Stimulated activated naive CD4-positive, alpha-beta T cell (primary cell): ENCODE measurements around the gene SNX22.
A peak's percentile ranks its signal among the peaks of the same experiment; 100 is the strongest.
"Not testable (repeated sequence)": the region's sequence is repeated elsewhere in the genome, so short reads cannot be mapped to it uniquely, and the experiment has no call there.

Source experiments
- DNase-seq, 6 experiments: peaks; one replicate each; lab custom pipeline; 2025; lab: John Stamatoyannopoulos, UW

Gene SNX22

DNA sequence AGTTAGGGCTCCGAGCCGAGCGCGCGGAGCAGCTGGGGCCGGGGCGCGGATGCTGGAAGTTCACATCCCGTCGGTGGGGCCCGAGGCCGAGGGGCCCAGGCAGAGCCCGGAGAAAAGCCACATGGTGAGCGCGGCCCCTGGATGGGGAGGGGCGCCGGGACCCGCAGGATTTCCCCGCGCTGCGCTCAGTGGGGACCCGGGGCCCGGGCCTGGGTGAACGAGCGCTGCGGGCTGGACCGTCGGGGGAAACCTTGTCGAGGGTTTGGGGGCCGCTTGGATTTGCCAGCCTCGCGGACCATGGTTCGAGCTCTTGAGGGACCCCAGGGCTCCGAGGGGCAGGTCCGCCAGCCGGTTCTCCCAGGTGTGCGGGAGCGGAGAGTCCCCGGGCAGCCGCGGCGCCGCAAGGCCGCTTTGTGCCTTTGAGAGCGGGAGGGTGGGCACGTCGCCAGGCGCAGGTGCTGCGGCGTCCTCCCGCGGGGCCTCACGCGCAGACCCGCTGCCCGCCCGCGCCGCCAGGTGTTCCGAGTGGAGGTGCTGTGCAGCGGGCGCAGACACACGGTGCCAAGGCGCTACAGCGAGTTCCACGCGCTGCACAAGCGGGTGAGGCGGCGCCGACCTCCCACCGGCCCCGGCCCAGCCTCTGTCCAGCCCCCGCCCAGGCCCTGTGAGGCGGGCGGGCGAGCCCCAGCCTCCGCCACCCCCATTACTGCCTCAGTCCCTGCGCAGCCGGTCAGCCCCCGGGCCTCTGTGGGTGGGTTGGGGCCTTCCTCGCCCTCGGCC is at the start of gene SNX22:
Gene SNX22 (plus strand): TSS at position 5 of the 780 bp plus-strand sequence. CDS start 45 bp downstream, at position 50.
- peak in 5 of 6 experiments; percentile 5 to 40 (median 25) for DNase-seq

- no peak for DNase-seq
Measured at GRCh38 chr15:64102497-64102896, 49.0 kb upstream of the SNX22 start.

GRCh38 chr15:64105113-64105704 is 46.3 kb upstream of the SNX22 start:
- DNase-seq, result no peak

DNA sequence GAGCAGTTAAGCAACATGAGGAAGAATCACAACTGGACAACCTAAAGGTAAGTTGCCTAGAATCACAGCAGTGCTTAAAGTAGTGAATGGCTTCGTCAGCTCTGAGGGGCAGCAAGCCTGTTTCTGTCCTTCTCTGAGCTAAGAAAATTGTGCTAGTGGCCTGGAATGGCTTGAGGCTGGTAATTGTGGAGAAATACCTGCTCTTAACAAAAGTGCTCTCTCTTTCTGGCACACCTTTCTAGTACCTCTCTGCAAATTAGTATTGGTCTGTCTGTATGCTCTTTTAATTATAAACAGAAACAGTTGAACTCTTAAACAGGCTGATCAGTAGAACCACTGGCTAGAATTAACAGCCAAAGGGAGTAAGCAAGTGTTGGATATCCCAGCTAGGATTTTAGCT is 44.2 kb upstream of the SNX22 start:
- DNase-seq, result no peak

DNA sequence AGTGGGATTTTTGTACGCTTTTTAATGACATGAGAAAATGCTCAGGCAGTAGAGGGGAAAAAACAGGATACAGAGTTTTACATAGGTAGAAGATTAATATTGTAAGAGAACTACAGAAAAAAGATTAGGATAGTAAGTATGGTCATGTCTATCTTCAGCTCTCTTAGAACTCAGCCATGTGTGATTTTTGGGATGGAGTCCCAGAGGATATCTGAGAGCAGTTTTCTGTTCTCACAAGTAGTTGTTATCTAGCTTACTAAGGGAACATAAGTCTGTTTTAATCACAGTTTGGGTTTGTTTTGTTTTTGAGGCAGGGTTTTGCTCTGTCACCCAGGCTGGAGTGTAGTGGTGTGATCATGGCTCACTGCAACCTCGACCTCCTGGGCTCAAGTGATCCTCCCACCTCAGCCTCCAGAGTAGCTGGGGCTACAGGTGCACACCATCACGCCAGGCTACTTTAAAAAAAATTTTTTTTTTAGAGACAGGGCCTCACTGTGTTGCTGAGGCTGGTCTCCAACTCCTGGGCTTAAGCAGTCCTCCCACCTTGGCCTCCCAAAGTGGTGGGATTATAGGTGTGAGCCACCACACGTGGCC is 41.3 kb upstream of the SNX22 start:
- not testable (repeated sequence) for DNase-seq

DNA sequence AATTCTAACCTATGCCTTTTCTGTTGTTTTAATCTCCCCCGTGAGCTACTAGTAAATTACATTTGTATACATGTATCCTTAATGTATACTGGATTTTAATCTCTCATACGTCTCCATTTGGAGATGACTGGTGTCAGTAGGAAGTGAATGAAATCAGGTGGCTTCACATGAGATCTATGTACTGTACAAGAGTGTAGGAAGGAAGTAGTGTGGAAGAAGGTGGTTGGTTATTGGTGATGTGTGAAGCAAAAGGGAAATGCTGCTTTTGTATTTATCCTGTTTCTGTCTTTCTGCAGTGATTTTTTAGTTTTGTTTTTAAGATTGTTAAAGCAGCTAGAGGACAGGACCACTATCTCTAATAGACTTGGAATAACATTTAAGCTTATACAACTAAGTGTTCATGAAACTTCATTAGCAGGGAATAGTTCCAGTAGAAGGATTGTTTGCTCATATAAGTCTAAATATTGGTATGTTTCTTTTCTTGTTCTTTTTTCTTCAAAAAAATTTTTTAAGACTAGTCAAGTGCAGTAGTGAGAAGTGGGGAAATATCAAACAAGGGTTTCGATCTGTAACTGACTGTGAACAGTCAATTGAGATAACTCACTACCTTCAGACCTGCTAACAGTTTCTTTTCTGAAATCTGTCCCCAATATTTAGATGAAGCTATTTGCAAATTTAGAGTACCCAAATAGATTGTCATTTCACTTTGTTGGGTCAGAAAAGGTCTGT is 40.4 kb upstream of the SNX22 start:
- DNase-seq, result peak in 1 of 6 experiments; percentile 5

DNA sequence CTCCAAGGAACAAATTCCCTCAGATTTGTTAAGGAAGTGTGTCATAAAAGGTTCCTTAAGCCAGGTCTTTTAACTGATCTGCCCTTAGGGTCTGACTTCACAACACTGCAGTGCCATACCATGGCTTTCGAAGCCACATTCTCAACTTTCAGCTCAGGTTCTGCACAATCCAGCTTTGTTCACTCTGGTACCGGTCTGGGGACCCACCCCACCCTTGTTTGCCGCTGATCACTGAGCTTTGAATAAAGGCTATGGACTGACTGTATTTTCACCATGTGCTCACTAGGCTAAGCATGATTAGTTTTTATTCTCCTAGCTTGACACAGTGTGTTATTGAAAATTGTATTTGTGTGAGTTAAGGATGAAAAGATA is 39.9 kb upstream of the SNX22 start:
- DNase-seq, result no peak

DNA sequence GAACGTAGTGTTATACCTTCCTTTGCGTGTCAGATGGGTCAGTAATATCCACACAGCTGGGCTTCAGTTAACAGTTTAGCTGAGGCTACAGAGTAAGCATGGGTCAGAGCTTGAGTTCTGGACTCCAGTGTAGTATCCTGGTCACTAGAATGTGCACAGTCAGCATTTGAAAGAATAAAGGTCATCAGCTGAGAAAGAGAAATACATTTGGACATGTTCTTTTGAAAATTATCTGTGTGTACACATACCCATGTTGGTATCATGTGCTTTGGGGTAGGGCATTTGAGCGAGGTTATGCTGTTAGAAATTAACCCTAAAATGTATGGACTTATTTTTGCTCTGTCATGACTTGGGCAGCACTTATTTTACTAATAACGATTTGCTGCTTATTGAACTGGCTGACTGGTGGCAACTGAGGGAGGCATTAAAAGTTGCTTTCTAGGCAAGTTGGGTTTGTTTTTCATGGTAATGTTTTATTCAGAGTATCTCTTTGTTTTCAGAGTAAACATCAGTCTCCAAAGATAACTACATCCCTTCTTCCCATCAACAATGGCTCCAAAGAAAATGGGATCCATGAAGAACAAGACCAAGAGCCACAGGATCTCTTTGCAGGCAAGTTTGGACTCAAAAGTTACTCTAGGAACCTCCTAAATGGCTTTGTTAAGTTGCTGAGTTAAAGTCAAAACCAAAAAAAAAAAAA is 39.3 kb upstream of the SNX22 start:
- DNase-seq, result no peak

DNA sequence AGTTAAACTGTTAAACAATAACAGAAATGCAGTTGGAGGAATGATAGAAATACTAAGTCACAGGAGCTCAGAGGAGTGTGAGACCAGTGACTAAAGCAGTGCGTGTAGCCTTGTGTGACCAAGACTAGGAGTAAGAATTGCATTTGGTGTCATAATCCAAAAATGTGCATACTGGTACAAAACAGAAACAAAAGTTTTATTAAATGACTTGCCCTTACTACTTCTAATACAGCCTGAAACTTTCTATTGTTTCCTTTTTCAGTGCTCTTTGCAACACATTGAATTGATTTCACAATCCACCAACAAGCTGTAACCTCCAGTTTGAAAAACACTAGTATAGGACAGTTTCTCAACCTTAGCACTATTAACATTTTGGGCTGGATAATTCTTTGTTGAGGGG is 38.6 kb upstream of the SNX22 start:
- no peak for DNase-seq

- DNase-seq, result no peak
Measured at GRCh38 chr15:64117759-64118487, 33.6 kb upstream of the SNX22 start.

DNA sequence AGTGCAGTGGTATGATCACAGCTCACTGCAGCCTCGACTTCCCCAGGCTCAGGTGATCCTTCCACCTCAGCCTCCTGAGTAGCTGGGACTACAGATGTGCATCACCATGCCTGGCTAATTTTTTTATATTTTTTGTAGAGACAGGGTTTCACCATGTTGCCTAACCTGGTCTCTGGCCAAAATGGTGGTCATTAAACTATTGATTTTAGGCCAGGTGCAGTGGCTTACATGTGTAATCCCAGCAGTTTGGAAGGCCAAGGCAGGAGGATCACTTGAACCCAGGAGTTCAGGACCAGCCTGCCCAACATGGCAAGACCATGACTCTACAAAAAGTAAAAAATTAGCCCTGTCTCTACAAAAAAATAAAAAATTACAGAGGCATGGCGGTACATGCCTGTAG is 31.2 kb upstream of the SNX22 start:
- not testable (repeated sequence) for DNase-seq

GRCh38 chr15:64121614-64122013 is 29.9 kb upstream of the SNX22 start:
- DNase-seq, result no peak

GRCh38 chr15:64122444-64122843 is 29.1 kb upstream of the SNX22 start:
- no peak for DNase-seq

GRCh38 chr15:64122936-64123351 is 28.6 kb upstream of the SNX22 start:
- DNase-seq, result no peak

GRCh38 chr15:64125978-64126377 is 25.6 kb upstream of the SNX22 start:
- no peak for DNase-seq

DNA sequence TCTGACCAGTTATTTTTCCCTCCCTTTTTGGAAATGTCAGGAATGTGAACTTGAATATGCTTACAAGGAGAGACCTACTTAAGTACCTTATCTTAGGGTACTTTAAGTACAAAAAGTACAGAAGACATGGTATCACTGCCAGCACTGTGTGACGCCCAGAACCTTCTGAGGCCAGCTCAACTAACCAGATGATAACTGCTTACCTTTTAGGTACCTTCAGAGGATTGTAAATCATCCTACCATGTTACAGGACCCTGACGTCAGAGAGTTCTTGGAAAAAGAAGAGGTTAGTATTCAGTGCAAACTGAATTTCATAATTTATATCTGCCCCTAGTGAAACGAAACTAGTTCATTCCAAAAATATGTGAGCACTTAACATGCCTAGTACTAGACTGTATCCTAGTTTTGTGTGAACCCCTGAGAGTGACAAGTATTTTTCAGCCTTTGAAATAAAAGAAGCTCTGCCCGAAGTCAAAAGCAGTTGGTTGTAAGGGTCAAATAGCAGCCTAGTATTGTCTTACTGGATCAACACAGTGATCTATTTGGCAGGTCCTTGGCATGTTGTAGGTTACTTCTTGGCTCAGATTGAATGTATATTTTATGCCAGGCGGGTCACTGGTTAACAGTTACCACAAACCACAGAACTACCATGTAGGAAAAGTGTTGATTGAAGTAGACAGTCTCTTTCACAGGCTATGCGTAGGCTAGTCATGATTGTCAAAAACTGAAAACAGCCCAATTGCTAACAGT is 23.8 kb upstream of the SNX22 start:
- no peak for DNase-seq

- no peak for DNase-seq
Measured at GRCh38 chr15:64130159-64130558, 21.4 kb upstream of the SNX22 start.

GRCh38 chr15:64131547-64131946 is 20.0 kb upstream of the SNX22 start:
- no peak for DNase-seq

DNA sequence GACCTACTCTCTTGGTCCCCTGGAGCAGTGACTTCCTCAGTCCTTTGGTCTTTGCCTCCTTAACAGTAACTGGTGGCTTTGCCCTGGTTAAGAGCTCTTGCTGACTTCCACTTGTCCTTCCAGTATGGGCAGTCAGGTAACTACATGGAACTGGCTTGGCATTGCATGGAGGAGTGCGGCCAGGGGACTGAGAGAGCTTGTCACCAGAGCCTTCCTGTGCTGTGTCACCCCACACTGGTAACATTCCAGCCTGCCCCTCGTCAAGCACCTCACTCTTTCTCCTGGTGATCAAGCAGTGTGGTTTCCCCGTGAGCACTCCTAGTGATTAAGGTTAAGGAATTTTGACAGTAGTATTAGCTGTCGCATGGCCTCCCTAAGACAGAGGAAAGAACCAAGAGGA is 19.3 kb upstream of the SNX22 start:
- no peak for DNase-seq

DNA sequence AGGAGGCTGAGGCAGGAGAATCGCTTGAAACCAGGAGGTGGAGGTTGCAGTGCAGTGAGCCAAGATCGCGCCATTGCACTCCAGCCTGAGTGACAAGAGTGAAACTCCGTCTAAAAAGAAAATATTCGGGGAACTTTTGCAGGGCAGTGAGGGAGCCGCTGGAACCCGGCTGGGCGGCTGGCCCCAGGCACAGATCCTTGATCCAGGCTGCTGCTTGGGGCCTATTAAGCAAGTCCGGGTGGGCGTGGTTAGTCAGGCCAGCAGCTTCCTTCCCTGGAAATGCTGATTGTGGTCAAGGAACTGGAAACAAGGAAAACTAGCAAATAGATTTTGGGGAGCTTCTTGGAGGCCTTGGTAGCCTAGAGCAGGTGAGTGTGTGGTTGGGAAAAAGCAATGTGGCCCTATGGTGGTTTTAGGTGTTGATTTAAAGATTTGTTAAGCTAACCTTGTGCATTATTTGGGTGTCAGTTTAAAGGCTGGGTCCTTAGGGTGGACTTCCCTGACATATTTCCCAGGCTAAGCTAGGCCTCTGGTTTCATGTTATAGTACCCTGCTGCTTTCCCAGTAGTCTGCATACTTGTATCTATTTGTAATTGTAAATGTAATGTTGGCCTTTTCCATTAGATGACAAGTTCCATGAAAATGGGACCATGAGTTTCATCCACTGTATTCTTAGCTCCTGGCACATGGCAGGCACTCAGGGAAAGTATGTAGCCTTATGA is 17.7 kb upstream of the SNX22 start:
- no peak for DNase-seq
